Panc1 (cell line): Measurements from ENCODE around the gene DRAM1. TPM values are rescaled to one million over a fixed set of nuclear protein-coding genes. Genes with fewer than 3 reads are reported as not detected.

ENCODE experiments used
- ATAC-seq: fragments of 200-7000 bp; cut with Tn5 transposase; 2 replicates; pipeline ENCODE4 v1.9.1; 2020; ENCODE audit warnings: mild to moderate bottlenecking, moderate library complexity
- BruUV-seq: library from RNA; stranded (reverse); fragments of 400-500 nt; replicated peaks from 2 replicates; lab custom pipeline; 2021; lab: Mats Ljungman, UMichigan
- CTCF ChIA-PET: fragments of 300-600 bp; sonication (Branson Sonifier 250); formaldehyde crosslinking; loops from one replicate; lab custom pipeline; 2022; ENCODE audit warnings: antibody characterized with exemption; lab: Charles Lee
- POLR2A ChIA-PET: fragments of 300-600 bp; sonication (Branson Sonifier 250); formaldehyde crosslinking; loops from one replicate; lab custom pipeline; 2022; ENCODE audit warnings: antibody characterized with exemption; lab: Charles Lee
- DNase-seq: peaks from one replicate; pipeline ENCODE4 v3.0.0-alpha.2; 2010; ENCODE audit warnings: low read depth, low spot score
- H3K27ac ChIP-seq: 2 replicates; pipeline ENCODE4 v1.5.1; 2011; ENCODE audit warnings: mild to moderate bottlenecking, low read length, inconsistent platforms
- H3K27me3 ChIP-seq: fragments of 200-500 bp; sonication (Bioruptor generic); 2 replicates; pipeline ENCODE4 v1.6.0; 2014; ENCODE audit warnings: low read length, inconsistent platforms; ENCODE audit not compliant: control insufficient read depth, insufficient read depth
- H3K36me3 ChIP-seq: fragments of 200-500 bp; sonication (Bioruptor generic); 2 replicates; pipeline ENCODE4 v1.5.1; 2014; ENCODE audit warnings: inconsistent platforms, mild to moderate bottlenecking, low read length, moderate library complexity; ENCODE audit not compliant: control insufficient read depth, insufficient read depth
- H3K4me1 ChIP-seq: 2 replicates; pipeline ENCODE4 v1.5.1; 2011; ENCODE audit warnings: inconsistent platforms, mild to moderate bottlenecking, low read length, moderate library complexity; ENCODE audit not compliant: control insufficient read depth, insufficient read depth
- H3K4me3 ChIP-seq, 2 experiments: 2 replicates each; pipeline ENCODE4 v1.5.1; 2011 to 2012; ENCODE audit warnings: low read depth in 2 of 2, low read length in 2 of 2, mild to moderate bottlenecking in 2 of 2, inconsistent platforms in 1 of 2, moderate library complexity in 1 of 2
- H3K9me3 ChIP-seq: fragments of 200-500 bp; sonication (Bioruptor generic); 2 replicates; pipeline ENCODE4 v1.5.1; 2014; ENCODE audit warnings: low read depth, mild to moderate bottlenecking, inconsistent platforms, low read length, moderate library complexity; ENCODE audit not compliant: control insufficient read depth, insufficient read depth
- POLR2AphosphoS5 ChIP-seq: IDR thresholded peaks from 2 replicates; pipeline ENCODE4 v1.6.1; 2012; ENCODE audit warnings: mild to moderate bottlenecking, low read depth, low read length, moderate library complexity
- SIN3A ChIP-seq: IDR thresholded peaks from 2 replicates; pipeline ENCODE4 v1.6.1; 2012; ENCODE audit warnings: low read depth, mild to moderate bottlenecking, low read length, moderate library complexity, borderline replicate concordance; ENCODE audit not compliant: insufficient read depth
- TCF7L2 ChIP-seq: IDR thresholded peaks from 2 replicates; pipeline ENCODE4 v1.6.1; 2011; ENCODE audit warnings: mild to moderate bottlenecking, low read depth, low read length, inconsistent platforms
- in situ Hi-C: cut with HindIII; loops from 2 replicates; pipeline ENCODE4 v1.10.0; 2016; ENCODE audit warnings: low sequenced_read_pairs, low pct_unique_long_range_greater_than_20kb
- intact Hi-C: fragments of 100-400 bp; cut with micrococcal nuclease; formaldehyde crosslinking; loops from one replicate; pipeline ENCODE4 v1.10.0; 2022; ENCODE audit not compliant: unreplicated experiment
- total RNA-seq: library from RNA; stranded (reverse); gene quantifications from one replicate; pipeline ENCODE4 v1.2.1, GENCODE V29; 2021; ENCODE audit not compliant: unreplicated experiment
- TF ChIP-seq, protein P1 (sequence below): fragments of 450-650 bp; IDR thresholded peaks from 2 replicates; pipeline ENCODE4 v1.5.1; 2017; ENCODE audit warnings: mild to moderate bottlenecking
- TF ChIP-seq, protein P2 (sequence below), 2 experiments: IDR thresholded peaks; 2 replicates each; pipeline ENCODE4 v1.6.1; 2011 to 2012; ENCODE audit warnings: low read depth in 2 of 2, control low read depth in 1 of 2, low read length in 1 of 2, mild to moderate bottlenecking in 1 of 2, moderate library complexity in 1 of 2; ENCODE audit not compliant: insufficient read depth in 1 of 2

DRAM1 gene
- total RNA-seq, 1 experiment from 2014 or later = 19.2 TPM

DNA sequence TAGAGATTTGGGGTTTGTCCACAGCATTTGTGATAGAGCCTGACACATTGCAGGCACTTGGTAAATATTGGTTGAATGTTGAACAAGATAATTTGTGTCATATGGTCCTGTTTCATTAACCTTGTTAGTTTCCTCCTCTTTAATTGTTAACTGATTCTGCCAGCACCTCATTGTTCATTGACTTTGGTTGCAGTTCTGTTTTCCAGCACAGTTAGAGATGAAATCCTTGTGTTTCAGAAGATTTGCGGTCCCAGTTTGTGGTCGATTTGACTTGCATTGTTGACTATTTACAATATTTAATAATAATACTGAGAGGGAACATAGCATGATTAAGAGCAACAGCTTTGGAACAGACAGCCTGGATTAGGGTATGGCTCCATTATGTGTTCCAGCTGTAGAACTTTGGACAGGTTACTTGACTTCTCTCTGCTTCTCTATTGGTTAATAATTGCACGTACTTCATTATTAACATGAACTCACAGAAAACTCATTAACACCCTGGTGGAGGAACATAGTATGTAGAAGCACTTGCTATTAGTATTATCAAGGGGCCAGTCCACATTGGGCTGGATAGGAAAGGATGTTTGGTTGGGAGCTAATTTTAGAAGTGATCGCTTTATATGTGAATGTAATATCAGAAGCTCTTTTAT, 8.7 kb downstream of the DRAM1 start:
- Histone ChIP-seq H3K27ac (no peak overlapping the region), H3K36me3 (no peaks in the 10 kb centered on the region), H3K9me3 (no peaks in the 10 kb centered on the region), H3K27me3 (no peaks in the 10 kb centered on the region), H3K4me3 (no peak overlapping the region), H3K4me1 (peaks cover 2% of the 10 kb centered on the region; the same call in 1 of the 2 replicates)
- POLR2A ChIA-PET = no interaction called here
- intact Hi-C loops (no loop called here), in situ Hi-C loops (no loop called here)
- CTCF ChIA-PET = interaction anchor here (0.6 kb wide), 1 partner anchor 32 kb away, joined by 10 read pairs; no protein-coding TSS in a partner anchor
- DNase-seq = no peak
- no peak for TF ChIP-seq SIN3A
- TF ChIP-seq, protein P1, sequence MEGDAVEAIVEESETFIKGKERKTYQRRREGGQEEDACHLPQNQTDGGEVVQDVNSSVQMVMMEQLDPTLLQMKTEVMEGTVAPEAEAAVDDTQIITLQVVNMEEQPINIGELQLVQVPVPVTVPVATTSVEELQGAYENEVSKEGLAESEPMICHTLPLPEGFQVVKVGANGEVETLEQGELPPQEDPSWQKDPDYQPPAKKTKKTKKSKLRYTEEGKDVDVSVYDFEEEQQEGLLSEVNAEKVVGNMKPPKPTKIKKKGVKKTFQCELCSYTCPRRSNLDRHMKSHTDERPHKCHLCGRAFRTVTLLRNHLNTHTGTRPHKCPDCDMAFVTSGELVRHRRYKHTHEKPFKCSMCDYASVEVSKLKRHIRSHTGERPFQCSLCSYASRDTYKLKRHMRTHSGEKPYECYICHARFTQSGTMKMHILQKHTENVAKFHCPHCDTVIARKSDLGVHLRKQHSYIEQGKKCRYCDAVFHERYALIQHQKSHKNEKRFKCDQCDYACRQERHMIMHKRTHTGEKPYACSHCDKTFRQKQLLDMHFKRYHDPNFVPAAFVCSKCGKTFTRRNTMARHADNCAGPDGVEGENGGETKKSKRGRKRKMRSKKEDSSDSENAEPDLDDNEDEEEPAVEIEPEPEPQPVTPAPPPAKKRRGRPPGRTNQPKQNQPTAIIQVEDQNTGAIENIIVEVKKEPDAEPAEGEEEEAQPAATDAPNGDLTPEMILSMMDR = no peak
- TF ChIP-seq TCF7L2 = no peak
- TF ChIP-seq, protein P2, sequence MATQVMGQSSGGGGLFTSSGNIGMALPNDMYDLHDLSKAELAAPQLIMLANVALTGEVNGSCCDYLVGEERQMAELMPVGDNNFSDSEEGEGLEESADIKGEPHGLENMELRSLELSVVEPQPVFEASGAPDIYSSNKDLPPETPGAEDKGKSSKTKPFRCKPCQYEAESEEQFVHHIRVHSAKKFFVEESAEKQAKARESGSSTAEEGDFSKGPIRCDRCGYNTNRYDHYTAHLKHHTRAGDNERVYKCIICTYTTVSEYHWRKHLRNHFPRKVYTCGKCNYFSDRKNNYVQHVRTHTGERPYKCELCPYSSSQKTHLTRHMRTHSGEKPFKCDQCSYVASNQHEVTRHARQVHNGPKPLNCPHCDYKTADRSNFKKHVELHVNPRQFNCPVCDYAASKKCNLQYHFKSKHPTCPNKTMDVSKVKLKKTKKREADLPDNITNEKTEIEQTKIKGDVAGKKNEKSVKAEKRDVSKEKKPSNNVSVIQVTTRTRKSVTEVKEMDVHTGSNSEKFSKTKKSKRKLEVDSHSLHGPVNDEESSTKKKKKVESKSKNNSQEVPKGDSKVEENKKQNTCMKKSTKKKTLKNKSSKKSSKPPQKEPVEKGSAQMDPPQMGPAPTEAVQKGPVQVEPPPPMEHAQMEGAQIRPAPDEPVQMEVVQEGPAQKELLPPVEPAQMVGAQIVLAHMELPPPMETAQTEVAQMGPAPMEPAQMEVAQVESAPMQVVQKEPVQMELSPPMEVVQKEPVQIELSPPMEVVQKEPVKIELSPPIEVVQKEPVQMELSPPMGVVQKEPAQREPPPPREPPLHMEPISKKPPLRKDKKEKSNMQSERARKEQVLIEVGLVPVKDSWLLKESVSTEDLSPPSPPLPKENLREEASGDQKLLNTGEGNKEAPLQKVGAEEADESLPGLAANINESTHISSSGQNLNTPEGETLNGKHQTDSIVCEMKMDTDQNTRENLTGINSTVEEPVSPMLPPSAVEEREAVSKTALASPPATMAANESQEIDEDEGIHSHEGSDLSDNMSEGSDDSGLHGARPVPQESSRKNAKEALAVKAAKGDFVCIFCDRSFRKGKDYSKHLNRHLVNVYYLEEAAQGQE (IDR thresholded peaks at IDR 0.05; ENCODE audit: insufficient read depth in 1 of 2, low read depth in 2 of 2, low read length in 1 of 2) = no peak
- no peak for TF ChIP-seq POLR2AphosphoS5
- BruUV-seq = no TSS peak
- ATAC-seq = no peak

DNA sequence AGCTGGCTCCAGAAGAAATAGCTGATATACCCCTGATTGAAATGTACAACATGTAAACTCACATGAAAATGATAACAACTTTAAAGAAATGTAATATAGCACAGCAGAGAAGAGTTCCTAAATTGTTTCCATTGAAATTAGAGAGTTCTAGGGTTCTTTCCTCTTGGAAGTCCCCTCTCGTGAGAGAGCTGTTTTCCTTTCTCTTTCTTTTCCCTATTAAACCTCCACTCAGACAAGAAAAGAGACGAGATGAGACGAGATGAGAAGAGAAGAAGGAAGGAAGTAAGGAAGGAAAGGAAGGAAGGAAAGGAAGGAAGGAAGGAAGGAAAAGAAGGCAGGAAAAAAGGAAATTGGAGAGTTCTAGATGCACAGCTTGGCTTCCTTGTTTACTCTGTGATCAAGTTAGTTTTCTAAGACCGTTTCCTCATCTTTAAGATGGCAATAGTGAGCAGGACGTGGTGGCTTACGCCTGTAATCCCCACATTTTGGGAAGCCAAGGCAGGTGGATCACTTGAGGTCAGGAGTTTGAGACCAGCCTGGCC, 11.9 kb downstream of the DRAM1 start:
- BruUV-seq = no TSS peak
- H3K4me1 ChIP-seq = peaks cover 15% of the 10 kb centered on the region
- in situ Hi-C loops = no loop called here
- no peaks in the 10 kb centered on the region for H3K27me3 ChIP-seq
- ATAC-seq (no peak), DNase-seq (no peak)
- ChIA-PET POLR2A (no interaction called here), CTCF (no interaction called here)
- TF ChIP-seq, protein P2 (IDR thresholded peaks at IDR 0.05; ENCODE audit: insufficient read depth in 1 of 2, low read depth in 2 of 2, low read length in 1 of 2) = no peak
- TF ChIP-seq, protein P1 = no peak
- TF ChIP-seq POLR2AphosphoS5 = no peak
- TF ChIP-seq SIN3A = no peak
- TF ChIP-seq TCF7L2 = no peak
- intact Hi-C loops = no loop called here
- H3K9me3 ChIP-seq = no peaks in the 10 kb centered on the region
- H3K4me3 ChIP-seq = peak overlapping the region in 1 of 2 experiments; percentile 25; a peak in 2 of 4 replicates
- peak overlapping the region; percentile 45 for H3K27ac ChIP-seq
- H3K36me3 ChIP-seq = no peaks in the 10 kb centered on the region
